ENCODE measurements around the gene SIL1. TPM values are rescaled to one million over a fixed set of nuclear protein-coding genes. Genes with fewer than 3 reads are reported as not detected.

The SIL1 gene
- total and polyA plus RNA-seq, 2 of the 8 experiments (the other 6 are each of a cell fraction or from before 2014, with no cell fraction given) = 8.3 to 12.8 TPM

- no peak overlapping the region for H2BK120ac ChIP-seq (replicated peaks; ENCODE audit: low read depth, low read length)
- no peak overlapping the region for H3K4ac ChIP-seq (replicated peaks; ENCODE audit: insufficient read length, low read depth, low read length)
- H3K27ac ChIP-seq (ENCODE audit: low read depth, low read length) = no peak overlapping the region
- H3K4me1 ChIP-seq (replicated peaks in 1 of 4; ENCODE audit: control insufficient read depth in 3 of 4, insufficient read depth in 4 of 4, low read length in 3 of 4) = peaks cover 0 to 8% (median 5%) of the 10 kb centered on the region in 4 experiments
- H3K79me2 ChIP-seq (ENCODE audit: control insufficient read depth in 1 of 2, insufficient read depth in 2 of 2, low read length in 2 of 2) = no peaks in the 10 kb centered on the region
- H4K20me1 ChIP-seq (replicated peaks in 1 of 2; ENCODE audit: control insufficient read depth in 1 of 2, insufficient read depth in 2 of 2, low read length in 2 of 2) = no peaks in the 10 kb centered on the region
- H2BK15ac ChIP-seq (ENCODE audit: low read length) = no peak overlapping the region
- no peak for DNase-seq (ENCODE audit: low read depth in 1 of 2, low spot score in 2 of 2)
- no peaks in the 10 kb centered on the region for H3K36me3 ChIP-seq (ENCODE audit: control insufficient read depth in 2 of 4, insufficient read depth in 4 of 4, low read length in 3 of 4)
- no peak overlapping the region for H3K18ac ChIP-seq (ENCODE audit: extremely low read depth, low read length)
- no peak overlapping the region for H4K8ac ChIP-seq (ENCODE audit: extremely low read depth, insufficient read depth, low read length)
- no peak overlapping the region for H3K4me3 ChIP-seq (ENCODE audit: extremely low read depth in 1 of 4, insufficient read depth in 2 of 4, low read depth in 3 of 4, low read length in 4 of 4)
- H2AFZ ChIP-seq (ENCODE audit: low read length) = no peak overlapping the region
- H2BK12ac ChIP-seq (ENCODE audit: low read depth, low read length) = no peak overlapping the region
- no peak overlapping the region for H2BK5ac ChIP-seq (ENCODE audit: low read depth, low read length)
- POLR2A ChIA-PET (ENCODE audit: partially characterized antibody) = no interaction called here
- H3K4me2 ChIP-seq (ENCODE audit: insufficient read depth in 1 of 2, low read depth in 2 of 2, low read length in 2 of 2) = no peak overlapping the region
- FAIRE-seq = no peak
- no peaks in the 10 kb centered on the region for H3K9me3 ChIP-seq (ENCODE audit: insufficient read depth in 2 of 2, low read depth in 1 of 2, low read length in 1 of 2)
- no peak overlapping the region for H3K9ac ChIP-seq (replicated peaks in 1 of 4; ENCODE audit: extremely low read depth in 1 of 4, low read depth in 3 of 4, low read length in 3 of 4)
- H2BK20ac ChIP-seq (ENCODE audit: low read length) = 0 out of 2 replicates have a peak overlapping the region, but pooled peaks have one; percentile 56
- no peak overlapping the region for H3K14ac ChIP-seq (ENCODE audit: insufficient read length)
- H3K56ac ChIP-seq (replicated peaks; ENCODE audit: insufficient read length, low read depth, low read length) = no peak overlapping the region
- no peak overlapping the region for H3K23ac ChIP-seq (ENCODE audit: insufficient read length)
- no peak overlapping the region for H2AK5ac ChIP-seq (ENCODE audit: low read depth, low read length)
- no peaks in the 10 kb centered on the region for H3K79me1 ChIP-seq (ENCODE audit: low read depth, low read length)
- H4K91ac ChIP-seq (replicated peaks; ENCODE audit: insufficient read length, low read length) = no peak overlapping the region
- H3K23me2 ChIP-seq (ENCODE audit: low read depth, low read length) = no peaks in the 10 kb centered on the region
- no peak overlapping the region for H4K5ac ChIP-seq (ENCODE audit: insufficient read length, low read depth, low read length)
- CTCF ChIA-PET (ENCODE audit: partially characterized antibody) = interaction anchor here (0.6 to 1.9 kb wide), 4 partner anchors 36 to 325 kb away, joined by 3 to 5 read pairs (median 4); no protein-coding TSS in a partner anchor
- no peaks in the 10 kb centered on the region; a peak in 2 of 7 replicates for H3K27me3 ChIP-seq (replicated peaks in 1 of 4; ENCODE audit: control insufficient read depth in 3 of 4, extremely low read depth in 1 of 4, insufficient read depth in 3 of 4, low read length in 3 of 4)
- 78% methylated on average over 4 of the region's 4 CpGs; no CpG with 5 or more reads in 1 of the 2 experiments for WGBS, 2 experiments (ENCODE audit: extremely low coverage in 1 of 2, insufficient coverage in 1 of 2, insufficient read length in 1 of 2, insufficient replicate concordance in 2 of 2, low coverage in 1 of 2, low lambda C conversion rate in 2 of 2, missing lambda C conversion rate in 1 of 2)
- TF ChIP-seq CBX5 (IDR thresholded peaks at IDR 0.05; ENCODE audit: low read depth, low read length) (no peak), NANOG (IDR thresholded peaks at IDR 0.05; ENCODE audit: insufficient read depth, low read depth, low read length, poor library complexity, severe bottlenecking) (no peak), HDAC2 (IDR thresholded peaks at IDR 0.05; ENCODE audit: borderline replicate concordance in 1 of 2, low read depth in 2 of 2, low read length in 2 of 2) (no peak), BRCA1 (IDR thresholded peaks at IDR 0.05; ENCODE audit: low read depth, low read length) (no peak), TAF7 (optimal IDR thresholded peaks at IDR 0.05; ENCODE audit: borderline replicate concordance, low read depth, low read length) (no peak), SP2 (IDR thresholded peaks at IDR 0.05; ENCODE audit: low read length) (no peak), RAD21 (IDR thresholded peaks at IDR 0.05 in 1 of 2, conservative IDR thresholded peaks at IDR 0.05 in 1 of 2; ENCODE audit: low read depth in 2 of 2, low read length in 2 of 2) (no peak), SP4 (IDR thresholded peaks at IDR 0.05; ENCODE audit: low read length) (no peak), CHD2 (IDR thresholded peaks at IDR 0.05; ENCODE audit: low read length) (no peak), POLR2A (IDR thresholded peaks at IDR 0.05; ENCODE audit: control extremely low read depth in 1 of 2, low read depth in 2 of 2, low read length in 2 of 2) (no peak), JUN (IDR thresholded peaks at IDR 0.05; ENCODE audit: low read depth, low read length) (no peak), ATF3 (IDR thresholded peaks at IDR 0.05; ENCODE audit: insufficient read depth, low read depth, low read length) (no peak), NRF1 (IDR thresholded peaks at IDR 0.05; ENCODE audit: low read depth, low read length) (no peak), SP1 (IDR thresholded peaks at IDR 0.05; ENCODE audit: low read depth, low read length) (no peak)
Observed at GRCh38 chr5:138968601-138969000, 229.6 kb downstream of the SIL1 start.
